IPS-20b (cell line): ENCODE data around the gene RNASET2.
A peak's percentile ranks its signal among the peaks of the same experiment; 100 is the strongest.

ENCODE experiments used
- H3K27ac ChIP-seq: one replicate; pipeline ENCODE4 v1.5.1; 2013; ENCODE audit warnings: low read length
- H3K27me3 ChIP-seq: 2 replicates; pipeline ENCODE4 v1.6.1; 2013; ENCODE audit warnings: mild to moderate bottlenecking, low read length, inconsistent platforms; ENCODE audit not compliant: insufficient read depth
- H3K36me3 ChIP-seq: 2 replicates; pipeline ENCODE4 v1.6.1; 2013; ENCODE audit warnings: low read depth, mild to moderate bottlenecking, inconsistent platforms, low read length, moderate library complexity; ENCODE audit not compliant: insufficient read depth
- H3K4me1 ChIP-seq: 2 replicates; pipeline ENCODE4 v1.6.1; 2013; ENCODE audit warnings: mild to moderate bottlenecking, control low read depth, inconsistent platforms, low read length, moderate library complexity; ENCODE audit not compliant: insufficient read depth
- H3K4me3 ChIP-seq: 2 replicates; pipeline ENCODE4 v1.5.1; 2013; ENCODE audit warnings: mild to moderate bottlenecking, low read length, inconsistent platforms
- H3K9ac ChIP-seq: 2 replicates; pipeline ENCODE4 v1.6.1; 2013; ENCODE audit warnings: low read depth, mild to moderate bottlenecking, inconsistent platforms, low read length, moderate library complexity
- H3K9me3 ChIP-seq: 2 replicates; pipeline ENCODE4 v1.6.1; 2013; ENCODE audit warnings: mild to moderate bottlenecking, low read depth, low read length, inconsistent platforms; ENCODE audit not compliant: insufficient read depth

The RNASET2 gene

GRCh38 chr6:166988674-166989201 is 32.4 kb upstream of the RNASET2 start:
- H3K27me3 ChIP-seq = no peaks in the 10 kb centered on the region

GRCh38 chr6:166987930-166988329 is 31.6 kb upstream of the RNASET2 start:
- peak overlapping the region; percentile 35; the same call in 1 of the 2 replicates for H3K9ac ChIP-seq
- no peaks in the 10 kb centered on the region for H3K9me3 ChIP-seq
- peaks cover 12% of the 10 kb centered on the region for H3K4me1 ChIP-seq
- H3K27me3 ChIP-seq = no peaks in the 10 kb centered on the region
- H3K4me3 ChIP-seq = peak overlapping the region; percentile 20; the same call in 1 of the 2 replicates
- H3K27ac ChIP-seq = no peak overlapping the region
- H3K36me3 ChIP-seq = peaks cover 10% of the 10 kb centered on the region

More at GRCh38 chr6:166988674-166989201, 32.4 kb upstream of the RNASET2 start:
- peak overlapping the region; percentile 6; the same call in 1 of the 2 replicates for H3K9ac ChIP-seq
- no peak overlapping the region for H3K27ac ChIP-seq
- no peaks in the 10 kb centered on the region for H3K9me3 ChIP-seq
- H3K4me1 ChIP-seq = peaks cover 12% of the 10 kb centered on the region
- peaks cover 8% of the 10 kb centered on the region; the same call in 1 of the 2 replicates for H3K36me3 ChIP-seq
- H3K4me3 ChIP-seq = no peak overlapping the region; the same call in 1 of the 2 replicates

GRCh38 chr6:166987448-166987847 is 31.1 kb upstream of the RNASET2 start:
- Histone ChIP-seq H3K36me3 (peaks cover 14% of the 10 kb centered on the region), H3K4me3 (no peak overlapping the region), H3K27me3 (no peaks in the 10 kb centered on the region), H3K4me1 (peaks cover 12% of the 10 kb centered on the region), H3K9me3 (no peaks in the 10 kb centered on the region), H3K9ac (no peak overlapping the region), H3K27ac (no peak overlapping the region)

- peaks cover 9% of the 10 kb centered on the region for H3K36me3 ChIP-seq
- no peak overlapping the region for H3K4me3 ChIP-seq
- no peak overlapping the region for H3K27ac ChIP-seq
- H3K27me3 ChIP-seq = no peaks in the 10 kb centered on the region
- no peaks in the 10 kb centered on the region for H3K4me1 ChIP-seq
- no peaks in the 10 kb centered on the region for H3K9me3 ChIP-seq
- no peak overlapping the region for H3K9ac ChIP-seq
Observed at GRCh38 chr6:166980738-166981137, 24.4 kb upstream of the RNASET2 start.

GRCh38 chr6:166977621-166978525 is 21.5 kb upstream of the RNASET2 start:
- no peaks in the 10 kb centered on the region for H3K27me3 ChIP-seq
- no peak overlapping the region for H3K4me3 ChIP-seq
- peaks cover under 1% of the 10 kb centered on the region; the same call in 1 of the 2 replicates for H3K4me1 ChIP-seq
- H3K27ac ChIP-seq = no peak overlapping the region
- no peak overlapping the region for H3K9ac ChIP-seq
- H3K9me3 ChIP-seq = no peaks in the 10 kb centered on the region
- peaks cover 3% of the 10 kb centered on the region for H3K36me3 ChIP-seq

- Histone ChIP-seq H3K27ac (no peak overlapping the region), H3K27me3 (no peaks in the 10 kb centered on the region), H3K4me3 (no peak overlapping the region), H3K9me3 (no peaks in the 10 kb centered on the region), H3K9ac (no peak overlapping the region), H3K36me3 (no peaks in the 10 kb centered on the region), H3K4me1 (peaks cover 6% of the 10 kb centered on the region; the same call in 1 of the 2 replicates)
Observed at GRCh38 chr6:166976636-166977035, 20.3 kb upstream of the RNASET2 start.

GRCh38 chr6:166972101-166972500 is 15.8 kb upstream of the RNASET2 start:
- Histone ChIP-seq H3K4me3 (no peak overlapping the region), H3K36me3 (no peaks in the 10 kb centered on the region), H3K4me1 (peaks cover 6% of the 10 kb centered on the region; the same call in 1 of the 2 replicates), H3K9ac (no peak overlapping the region), H3K27ac (no peak overlapping the region), H3K27me3 (no peaks in the 10 kb centered on the region), H3K9me3 (peaks cover 14% of the 10 kb centered on the region)

GRCh38 chr6:166971271-166971670 is 14.9 kb upstream of the RNASET2 start:
- Histone ChIP-seq H3K36me3 (no peaks in the 10 kb centered on the region), H3K9me3 (peaks cover 23% of the 10 kb centered on the region), H3K4me1 (peaks cover 6% of the 10 kb centered on the region; the same call in 1 of the 2 replicates), H3K27ac (no peak overlapping the region), H3K27me3 (no peaks in the 10 kb centered on the region), H3K4me3 (no peak overlapping the region), H3K9ac (no peak overlapping the region)

- Histone ChIP-seq H3K9me3 (peaks cover 28% of the 10 kb centered on the region), H3K36me3 (no peaks in the 10 kb centered on the region), H3K27me3 (no peaks in the 10 kb centered on the region), H3K27ac (no peak overlapping the region), H3K9ac (no peak overlapping the region), H3K4me3 (no peak overlapping the region), H3K4me1 (peaks cover 6% of the 10 kb centered on the region; the same call in 1 of the 2 replicates)
Observed at GRCh38 chr6:166970776-166971175, 14.4 kb upstream of the RNASET2 start.

- Histone ChIP-seq H3K9ac (no peak overlapping the region), H3K4me3 (no peak overlapping the region), H3K27me3 (no peaks in the 10 kb centered on the region), H3K4me1 (peaks cover 6% of the 10 kb centered on the region; the same call in 1 of the 2 replicates), H3K36me3 (no peaks in the 10 kb centered on the region), H3K27ac (no peak overlapping the region), H3K9me3 (peaks cover 33% of the 10 kb centered on the region)
Observed at GRCh38 chr6:166970091-166970490, 13.7 kb upstream of the RNASET2 start.

- Histone ChIP-seq H3K27me3 (no peaks in the 10 kb centered on the region), H3K27ac (no peak overlapping the region), H3K4me3 (no peak overlapping the region), H3K4me1 (peaks cover 6% of the 10 kb centered on the region; the same call in 1 of the 2 replicates), H3K9me3 (peaks cover 39% of the 10 kb centered on the region), H3K9ac (no peak overlapping the region), H3K36me3 (no peaks in the 10 kb centered on the region)
Observed at GRCh38 chr6:166969390-166970002, 13.1 kb upstream of the RNASET2 start.
